ENCODE results near the gene FBXW7. TPM values are rescaled to one million over a fixed set of nuclear protein-coding genes. Genes with fewer than 3 reads are reported as not detected.
A peak's percentile ranks its signal among the peaks of the same experiment; 100 is the strongest.

Gene FBXW7
- total RNA-seq, 4 donors from 2014 or later: 106 to 363 (median 138) TPM

GRCh38 chr4:152501846-152502536 is 33.9 kb downstream of the FBXW7 start:
- Histone ChIP-seq H3K9me3 (no peaks in the 10 kb centered on the region), H3K27me3 (no peaks in the 10 kb centered on the region), H3K4me3 (no peak overlapping the region), H3K27ac (no peak overlapping the region), H3K4me1 (peaks cover 5% of the 10 kb centered on the region), H3K36me3 (no peaks in the 10 kb centered on the region)
- no peak for TF ChIP-seq POLR2A (IDR thresholded peaks at IDR 0.05)
- TF ChIP-seq CTCF (IDR thresholded peaks at IDR 0.05): no peak
- TF ChIP-seq EP300 (IDR thresholded peaks at IDR 0.05): no peak
- TF ChIP-seq POLR2AphosphoS5 (IDR thresholded peaks at IDR 0.05): no peak
- no peak for DNase-seq (ENCODE audit: low spot score in 2 of 2)
- 92% methylated on average over 3 of the region's 3 CpGs for WGBS

GRCh38 chr4:152500800-152501434 is 35.0 kb downstream of the FBXW7 start:
- 7% methylated on average over 1 of the region's 1 CpG for WGBS
- no peak for DNase-seq (ENCODE audit: low spot score in 2 of 2)

GRCh38 chr4:152500275-152500674 is 35.6 kb downstream of the FBXW7 start:
- Histone ChIP-seq H3K9me3 (no peaks in the 10 kb centered on the region), H3K4me3 (no peak overlapping the region), H3K27me3 (no peaks in the 10 kb centered on the region), H3K4me1 (peaks cover 5% of the 10 kb centered on the region), H3K36me3 (no peaks in the 10 kb centered on the region), H3K27ac (no peak overlapping the region)
- WGBS: 84% methylated on average over 2 of the region's 2 CpGs
- DNase-seq (ENCODE audit: low spot score in 2 of 2): no peak
- TF ChIP-seq EP300 (IDR thresholded peaks at IDR 0.05) (no peak), CTCF (IDR thresholded peaks at IDR 0.05) (no peak), POLR2AphosphoS5 (IDR thresholded peaks at IDR 0.05) (no peak), POLR2A (IDR thresholded peaks at IDR 0.05) (no peak)

More at GRCh38 chr4:152500800-152501434, 35.0 kb downstream of the FBXW7 start:
- peaks cover 5% of the 10 kb centered on the region for H3K4me1 ChIP-seq
- H3K27me3 ChIP-seq: no peaks in the 10 kb centered on the region
- H3K4me3 ChIP-seq: no peak overlapping the region
- no peaks in the 10 kb centered on the region for H3K9me3 ChIP-seq
- no peak for TF ChIP-seq EP300 (IDR thresholded peaks at IDR 0.05)
- TF ChIP-seq POLR2AphosphoS5 (IDR thresholded peaks at IDR 0.05): no peak
- TF ChIP-seq POLR2A (IDR thresholded peaks at IDR 0.05): no peak
- peak; percentile 61 to 77 for TF ChIP-seq CTCF (IDR thresholded peaks at IDR 0.05)
- no peak overlapping the region for H3K27ac ChIP-seq
- H3K36me3 ChIP-seq: no peaks in the 10 kb centered on the region

GRCh38 chr4:152499344-152499743 is 36.5 kb downstream of the FBXW7 start:
- no peaks in the 10 kb centered on the region for H3K9me3 ChIP-seq
- TF ChIP-seq CTCF (IDR thresholded peaks at IDR 0.05): no peak
- TF ChIP-seq EP300 (IDR thresholded peaks at IDR 0.05): no peak
- no peaks in the 10 kb centered on the region for H3K27me3 ChIP-seq
- H3K27ac ChIP-seq: no peak overlapping the region
- no peak overlapping the region for H3K4me3 ChIP-seq
- 86% methylated on average over 2 of the region's 2 CpGs for WGBS
- peaks cover 5% of the 10 kb centered on the region for H3K4me1 ChIP-seq
- DNase-seq (ENCODE audit: low spot score in 2 of 2): no peak
- H3K36me3 ChIP-seq: no peaks in the 10 kb centered on the region

- WGBS: 95% methylated on average over 3 of the region's 3 CpGs
- Histone ChIP-seq H3K4me3 (no peak overlapping the region), H3K36me3 (no peaks in the 10 kb centered on the region), H3K9me3 (no peaks in the 10 kb centered on the region), H3K27me3 (no peaks in the 10 kb centered on the region), H3K4me1 (peaks cover 7% of the 10 kb centered on the region), H3K27ac (no peak overlapping the region)
- no peak for DNase-seq (ENCODE audit: low spot score in 2 of 2)
- TF ChIP-seq POLR2A (IDR thresholded peaks at IDR 0.05) (no peak), EP300 (IDR thresholded peaks at IDR 0.05) (no peak), POLR2AphosphoS5 (IDR thresholded peaks at IDR 0.05) (no peak), CTCF (IDR thresholded peaks at IDR 0.05) (no peak)
Observed at GRCh38 chr4:152494020-152494419, 41.9 kb downstream of the FBXW7 start.
